Liver (tissue), 9 donors: Measurements from ENCODE around the gene UTP15. TPM values are rescaled to one million over a fixed set of nuclear protein-coding genes. Genes with fewer than 3 reads are reported as not detected.

Source experiments
- DNase-seq: peaks from one replicate; pipeline ENCODE4 v3.0.0-alpha.2; 2017; ENCODE audit warnings: low spot score
- H3K27ac ChIP-seq, 2 donors: one replicate each; pipeline ENCODE4 v1.7.0; 2013; ENCODE audit warnings: inconsistent platforms in 2 of 2, low read length in 2 of 2, control low read depth in 1 of 2, low read depth in 1 of 2, mild to moderate bottlenecking in 1 of 2
- H3K27me3 ChIP-seq, 4 donors: one replicate each; pipeline versions ENCODE4 v1.6.1 to v1.7.0; 2013; ENCODE audit warnings: low read length in 3 of 4, inconsistent platforms in 1 of 4, mild to moderate bottlenecking in 1 of 4, moderate library complexity in 1 of 4; ENCODE audit not compliant: control insufficient read depth in 4 of 4, insufficient read depth in 4 of 4
- H3K36me3 ChIP-seq, 4 donors: one replicate each; pipeline versions ENCODE4 v1.6.1 to v1.7.0; 2013; ENCODE audit warnings: low read length in 3 of 4, mild to moderate bottlenecking in 3 of 4, low read depth in 1 of 4, moderate library complexity in 1 of 4; ENCODE audit not compliant: control insufficient read depth in 4 of 4, insufficient read depth in 3 of 4
- H3K4me1 ChIP-seq, 4 donors: one replicate each; pipeline versions ENCODE4 v1.6.1 to v1.7.0; 2013; ENCODE audit warnings: low read length in 3 of 4, mild to moderate bottlenecking in 3 of 4, moderate library complexity in 1 of 4; ENCODE audit not compliant: control insufficient read depth in 4 of 4, insufficient read depth in 4 of 4
- H3K4me3 ChIP-seq, 3 donors: one replicate each; pipeline versions ENCODE4 v1.6.1 to v1.7.0; 2013; ENCODE audit warnings: low read length in 3 of 3, control low read depth in 1 of 3, low read depth in 1 of 3, mild to moderate bottlenecking in 1 of 3
- H3K9ac ChIP-seq, 2 donors: one replicate each; pipeline ENCODE4 v1.7.0; 2013; ENCODE audit warnings: low read length in 2 of 2, mild to moderate bottlenecking in 2 of 2, moderate library complexity in 2 of 2, control low read depth in 1 of 2, low read depth in 1 of 2
- H3K9me3 ChIP-seq, 4 donors: one replicate each; pipeline versions ENCODE4 v1.6.1 to v1.7.0; 2013; ENCODE audit warnings: low read length in 3 of 4; ENCODE audit not compliant: control insufficient read depth in 4 of 4
- ATF3 ChIP-seq: IDR thresholded peaks from 2 replicates; pipeline ENCODE4 v1.6.1; 2016; ENCODE audit warnings: antibody characterized with exemption
- CTCF ChIP-seq: fragments of 150-350 bp; IDR thresholded peaks from 2 replicates; pipeline ENCODE4 v1.5.1; 2017; ENCODE audit warnings: improper control_type of control experiment, low read depth, low read length; ENCODE audit not compliant: missing input control
- EGR1 ChIP-seq, 2 donors: IDR thresholded peaks; 2 replicates each; pipeline ENCODE4 v1.6.1; 2016 to 2018; ENCODE audit warnings: antibody characterized with exemption in 2 of 2, low read depth in 2 of 2
- HNF4A ChIP-seq, 2 donors: conservative IDR thresholded peaks; 2 replicates each; pipeline ENCODE4 v1.6.1; 2016; ENCODE audit warnings: antibody characterized with exemption in 2 of 2, mild to moderate bottlenecking in 2 of 2
- HNF4G ChIP-seq: IDR thresholded peaks from 2 replicates; pipeline ENCODE4 v1.6.1; 2016; ENCODE audit warnings: antibody characterized with exemption
- NR2F2 ChIP-seq: IDR thresholded peaks from 2 replicates; pipeline ENCODE4 v1.6.1; 2016; ENCODE audit warnings: antibody characterized with exemption
- RAD21 ChIP-seq, 2 donors: IDR thresholded peaks; 2 replicates each; pipeline ENCODE4 v1.6.1; 2016; ENCODE audit warnings: antibody characterized with exemption in 2 of 2, mild to moderate bottlenecking in 2 of 2
- REST ChIP-seq: IDR thresholded peaks from 2 replicates; pipeline ENCODE4 v1.6.1; 2016; ENCODE audit warnings: antibody characterized with exemption, mild to moderate bottlenecking
- RXRA ChIP-seq, 2 donors: IDR thresholded peaks; 2 replicates each; pipeline ENCODE4 v1.6.1; 2017 to 2018; ENCODE audit warnings: antibody characterized with exemption in 2 of 2, mild to moderate bottlenecking in 1 of 2
- SP1 ChIP-seq: IDR thresholded peaks from 2 replicates; pipeline ENCODE4 v1.6.1; 2018; ENCODE audit warnings: antibody characterized with exemption, mild to moderate bottlenecking
- TAF1 ChIP-seq: conservative IDR thresholded peaks from 2 replicates; pipeline ENCODE4 v1.6.1; 2016; ENCODE audit warnings: antibody characterized with exemption, mild to moderate bottlenecking
- YY1 ChIP-seq: IDR thresholded peaks from 2 replicates; pipeline ENCODE4 v1.6.1; 2016; ENCODE audit warnings: antibody characterized with exemption, mild to moderate bottlenecking
- ZBTB33 ChIP-seq: IDR thresholded peaks from 2 replicates; pipeline ENCODE4 v1.6.1; 2016; ENCODE audit warnings: antibody characterized with exemption
- WGBS: extraction: QIAGEN DNeasy Blood & Tissue Kit; methylation state at CpG from one replicate; pipeline ENCODE4 v1.1.7; 2013; 5-methylcytosine and 5-hydroxymethylcytosine counted together
- polyA plus RNA-seq, 2 donors: library from polyadenylated mRNA; stranded (reverse) in 1 of 2; unstranded in 1 of 2; fragments of 200-250 nt in 1 of 2; fragments of >200 nt in 1 of 2; fragmentation: Nextera tagmentation in 1 of 2; extraction: Ambion mirVana in 1 of 2; gene quantifications; one replicate each; pipeline versions ENCODE4 v1.2.1 to v1.2.3, GENCODE V29; 2013 to 2015
- total RNA-seq, 2 donors: library from RNA; depleted of rRNA; stranded (reverse); fragments of >200 nt; gene quantifications; one replicate each; pipeline ENCODE4 v1.2.3, GENCODE V29; 2014
- TF ChIP-seq, protein P1 (sequence below): IDR thresholded peaks from 2 replicates; pipeline ENCODE4 v1.6.1; 2016; ENCODE audit warnings: antibody characterized with exemption
- donor health status: healthy.
- donor health status: healthy.
- donor health status: healthy.
- donor health status: healthy.
- donor health status: healthy.

The UTP15 gene
- total and polyA plus RNA-seq, 4 donors: 3.5 to 18.1 (median 5.4) TPM

DNA sequence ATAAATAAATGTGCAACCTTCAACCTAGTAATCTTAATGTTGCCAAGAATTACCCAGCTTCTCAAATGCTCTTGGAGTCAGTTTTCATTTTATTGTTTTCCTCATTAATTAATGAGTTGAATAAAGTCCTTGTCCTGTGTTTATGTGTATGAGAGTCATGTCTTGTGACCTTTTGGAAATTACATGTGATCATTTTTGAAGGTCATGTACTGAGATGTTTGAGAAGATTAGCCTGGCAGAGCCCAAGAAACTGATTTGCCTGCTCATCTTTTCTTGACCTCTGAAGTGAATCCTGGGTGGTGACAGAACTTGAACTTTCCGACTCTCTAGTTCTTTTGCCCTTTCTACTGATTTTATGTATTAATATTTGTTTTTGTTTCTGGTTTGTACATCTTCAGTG, 15.5 kb upstream of the UTP15 start:
- DNase-seq: no peak
- Histone ChIP-seq H3K27ac (no peak overlapping the region), H3K27me3 (no peaks in the 10 kb centered on the region), H3K4me3 (no peak overlapping the region), H3K9ac (no peak overlapping the region), H3K36me3 (peaks cover 0 to 22% (median 22%) of the 10 kb centered on the region in 4 donors), H3K9me3 (no peaks in the 10 kb centered on the region), H3K4me1 (no peaks in the 10 kb centered on the region)
- WGBS: 89% methylated on average over 1 of the region's 1 CpG
- TF ChIP-seq, protein P1, sequence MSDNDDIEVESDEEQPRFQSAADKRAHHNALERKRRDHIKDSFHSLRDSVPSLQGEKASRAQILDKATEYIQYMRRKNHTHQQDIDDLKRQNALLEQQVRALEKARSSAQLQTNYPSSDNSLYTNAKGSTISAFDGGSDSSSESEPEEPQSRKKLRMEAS: no peak

GRCh38 chr5:73552642-73553041, 12.9 kb upstream of the UTP15 start:
- no peak for DNase-seq
- Histone ChIP-seq H3K27ac (no peak overlapping the region), H3K9me3 (no peaks in the 10 kb centered on the region), H3K9ac (no peak overlapping the region), H3K4me1 (no peaks in the 10 kb centered on the region), H3K27me3 (no peaks in the 10 kb centered on the region), H3K4me3 (no peak overlapping the region), H3K36me3 (peaks cover 0 to 41% (median 32%) of the 10 kb centered on the region in 4 donors)
- TF ChIP-seq RXRA (IDR thresholded peaks at IDR 0.05): no peak
- TF ChIP-seq TAF1: no peak
- no peak for TF ChIP-seq NR2F2
- no peak for TF ChIP-seq ZBTB33
- no peak for TF ChIP-seq SP1
- TF ChIP-seq REST: no peak
- TF ChIP-seq HNF4G: no peak
- no peak for TF ChIP-seq ATF3
- no peak for TF ChIP-seq RAD21 (IDR thresholded peaks at IDR 0.05)
- no peak for TF ChIP-seq HNF4A (conservative IDR thresholded peaks at IDR 0.05)
- TF ChIP-seq, protein P1: no peak
- TF ChIP-seq YY1: no peak
- TF ChIP-seq CTCF: no peak
- no peak for TF ChIP-seq EGR1 (IDR thresholded peaks at IDR 0.05; ENCODE audit: low read depth in 2 of 2)
